D721Med (cell line): ENCODE data around the gene CLK3.

Source experiments
- DNase-seq: peaks from one replicate; pipeline ENCODE4 v3.0.0; 2011; ENCODE audit warnings: low spot score; ENCODE audit not compliant: insufficient read length
- FAIRE-seq: peaks from 2 replicates; lab custom pipeline; 2011; peaks lifted over from hg19 to GRCh38; lab: Jason Lieb, UNC
- CTCF ChIP-seq: IDR thresholded peaks from 2 replicates; pipeline ENCODE4 v1.5.1; 2012; ENCODE audit warnings: mild to moderate bottlenecking, control low read depth; ENCODE audit not compliant: insufficient read depth; ENCODE audit errors: missing control alignments

Gene CLK3

DNA sequence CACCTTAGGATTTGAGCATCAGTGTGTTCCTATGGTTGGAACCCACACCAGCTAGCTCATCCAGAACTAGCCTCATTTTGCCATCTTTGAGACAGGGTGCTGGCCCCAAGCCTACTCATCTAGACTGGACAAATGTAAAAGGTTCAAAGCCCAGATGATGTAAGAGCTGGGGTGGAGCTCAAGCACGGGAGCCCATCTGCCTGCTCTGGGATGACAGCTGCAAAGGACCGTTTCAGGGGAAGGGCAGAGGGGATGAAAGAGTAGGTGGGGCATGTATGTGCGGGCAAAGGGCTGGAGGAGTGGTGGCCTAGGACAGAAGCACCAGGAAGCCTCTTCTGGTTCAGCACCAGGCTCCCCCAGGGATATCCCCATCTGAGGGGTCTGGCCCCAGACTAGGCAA is 15.8 kb downstream of the CLK3 start:
- DNase-seq (no peak), FAIRE-seq (no peak)
- TF ChIP-seq CTCF = no peak

DNA sequence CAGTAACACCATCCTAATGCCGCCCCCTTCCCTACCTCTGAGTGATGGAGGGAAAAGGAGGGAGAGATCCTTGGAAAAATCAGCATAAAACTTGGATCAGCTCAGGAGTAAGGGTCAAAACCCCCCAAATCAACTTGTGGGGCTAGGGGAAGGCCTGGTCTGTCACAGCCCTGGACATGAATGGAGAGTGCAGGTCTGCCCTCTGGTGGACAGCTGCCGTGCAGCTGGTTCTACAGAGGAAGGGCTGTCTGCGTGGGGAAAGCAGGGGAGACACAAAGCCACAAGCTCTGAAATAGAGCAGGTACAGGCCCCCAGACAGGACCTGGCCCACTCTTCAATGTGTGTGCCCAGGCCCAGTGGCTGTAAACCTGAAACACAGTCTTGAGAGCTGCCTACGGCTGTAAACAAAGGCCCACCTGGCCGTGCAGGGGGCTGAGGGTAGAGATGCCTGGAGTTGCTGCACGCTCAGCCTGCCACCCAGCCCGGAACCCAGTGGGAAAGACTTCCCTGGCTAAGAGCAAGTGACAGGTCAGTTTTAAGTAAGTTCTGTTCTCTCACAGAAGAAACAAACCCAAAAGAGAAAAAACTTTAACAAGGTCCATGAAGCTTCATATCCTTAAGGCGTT is 16.4 kb downstream of the CLK3 start:
- no peak for FAIRE-seq
- TF ChIP-seq CTCF = peak; percentile 77
- peak; percentile 86 for DNase-seq

GRCh38 chr15:74632601-74633000 is 17.0 kb downstream of the CLK3 start:
- no peak for FAIRE-seq
- no peak for DNase-seq
- TF ChIP-seq CTCF = no peak

GRCh38 chr15:74633781-74634180 is 18.1 kb downstream of the CLK3 start:
- peak; percentile 2 for TF ChIP-seq CTCF
- no peak for DNase-seq
- no peak for FAIRE-seq

DNA sequence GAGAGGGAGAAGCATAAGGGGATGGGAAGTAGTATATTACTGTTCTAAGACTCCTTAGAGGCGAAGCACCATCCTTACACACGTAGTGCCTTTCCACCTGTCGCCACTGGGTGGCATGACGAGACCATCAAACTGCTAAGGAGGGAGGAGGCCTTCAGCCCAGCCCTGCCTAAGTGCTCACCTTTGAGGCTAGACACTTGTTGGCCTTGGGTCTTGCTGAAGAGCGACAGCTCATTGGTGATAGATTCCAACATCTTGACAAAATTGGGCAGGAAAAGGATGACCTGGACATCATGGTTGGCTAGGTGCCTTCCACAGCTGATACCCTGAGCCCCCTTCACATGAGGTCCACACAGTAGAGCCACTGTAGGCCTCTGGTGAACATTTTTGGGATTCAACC is 19.6 kb downstream of the CLK3 start:
- FAIRE-seq = no peak
- peak; percentile 64 for DNase-seq
- peak; percentile 85 for TF ChIP-seq CTCF

DNA sequence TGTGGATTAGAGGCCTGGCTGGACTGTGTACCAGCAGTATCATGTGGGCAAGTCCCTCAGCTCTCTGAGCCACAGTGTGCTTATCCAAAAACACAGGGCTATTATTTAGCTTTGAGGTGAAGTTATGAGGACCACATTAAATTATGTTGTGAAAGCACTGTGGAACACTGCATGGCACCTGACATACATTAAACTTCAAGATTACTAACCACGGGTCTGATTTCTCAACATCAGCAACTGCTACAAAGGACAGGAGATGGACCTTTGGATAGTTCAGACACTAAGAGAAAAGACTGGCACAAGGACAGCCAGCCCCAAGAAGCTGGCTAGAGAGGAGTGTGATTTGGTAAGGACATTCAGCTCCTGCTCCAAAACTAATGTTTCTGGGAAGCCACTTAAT is 21.3 kb downstream of the CLK3 start:
- no peak for FAIRE-seq

DNA sequence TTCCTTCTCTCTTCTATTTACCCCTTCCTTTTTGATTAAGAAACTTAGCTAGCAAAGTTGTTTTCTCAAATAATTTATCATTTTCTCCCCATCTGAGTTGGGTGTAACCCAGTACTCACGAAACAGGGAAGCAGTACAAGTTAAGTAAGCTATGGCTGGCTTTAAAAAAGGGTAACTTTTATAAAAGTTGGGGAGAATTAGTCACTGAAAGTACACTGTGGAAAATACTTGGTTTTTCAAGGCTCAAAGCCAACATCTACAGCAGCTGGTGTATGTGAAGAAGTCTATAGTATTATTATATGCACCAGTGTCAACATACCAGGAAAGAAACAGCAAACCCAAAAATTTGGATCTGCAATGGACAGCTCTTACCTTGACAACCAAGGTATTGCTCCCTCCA is 25.5 kb downstream of the CLK3 start:
- DNase-seq = no peak
- no peak for FAIRE-seq
- TF ChIP-seq CTCF = no peak

More for the DNA sequence above, 21.3 kb downstream of the CLK3 start:
- DNase-seq = no peak
- TF ChIP-seq CTCF = no peak
